GM19193 (cell line): Measurements from ENCODE around the gene HAND1.

Source experiments
- POLR2A ChIP-seq: IDR thresholded peaks from 4 replicates; pipeline ENCODE4 v1.6.1; 2011; ENCODE audit not compliant: insufficient read depth, insufficient read length; ENCODE audit errors: extremely low read depth

Gene HAND1

GRCh38 chr5:154459015-154459414 lies 19.0 kb downstream of the HAND1 start:
- no peak for TF ChIP-seq POLR2A

- no peak for TF ChIP-seq POLR2A
Measured at GRCh38 chr5:154456540-154456939, 21.5 kb downstream of the HAND1 start.

- no peak for TF ChIP-seq POLR2A
Measured at GRCh38 chr5:154455585-154455984, 22.4 kb downstream of the HAND1 start.

GRCh38 chr5:154451957-154452356 lies 26.1 kb downstream of the HAND1 start:
- no peak for TF ChIP-seq POLR2A

GRCh38 chr5:154449786-154450185 lies 28.2 kb downstream of the HAND1 start:
- TF ChIP-seq POLR2A = no peak

GRCh38 chr5:154447089-154447725 lies 30.8 kb downstream of the HAND1 start:
- TF ChIP-seq POLR2A = no peak

GRCh38 chr5:154446195-154447088 lies 31.6 kb downstream of the HAND1 start:
- no peak for TF ChIP-seq POLR2A

GRCh38 chr5:154445422-154446194 lies 32.4 kb downstream of the HAND1 start, which contains the start of gene SAP30L:
SAP30L (plus strand) TSS chr5:154445997; CDS start chr5:154446605, 608 bp downstream.
- peak; percentile 81 for TF ChIP-seq POLR2A

- TF ChIP-seq POLR2A = no peak
Measured at GRCh38 chr5:154444556-154445421, 33.2 kb downstream of the HAND1 start.

GRCh38 chr5:154442801-154443200 lies 35.2 kb downstream of the HAND1 start:
- no peak for TF ChIP-seq POLR2A

GRCh38 chr5:154440540-154440939 lies 37.5 kb downstream of the HAND1 start:
- TF ChIP-seq POLR2A = no peak

GRCh38 chr5:154437281-154437965 lies 40.6 kb downstream of the HAND1 start:
- no peak for TF ChIP-seq POLR2A

GRCh38 chr5:154435226-154435625 lies 42.8 kb downstream of the HAND1 start:
- no peak for TF ChIP-seq POLR2A
